Ascending aorta (tissue), 2 donors: ENCODE results near the gene SH3PXD2A. TPM values are rescaled to one million over a fixed set of nuclear protein-coding genes. Genes with fewer than 3 reads are reported as not detected.
A peak's percentile ranks its signal among the peaks of the same experiment; 100 is the strongest.

ENCODE experiments used
- DNase-seq, 2 donors: peaks; one replicate each; pipeline ENCODE4 v3.0.0-alpha.2; 2019; ENCODE audit warnings: low spot score in 2 of 2
- H3K27ac ChIP-seq, 2 donors: fragments of 200-600 bp; sonication (generic); one replicate each; pipeline ENCODE4 v1.5.1; 2016 to 2017; ENCODE audit warnings: mild to moderate bottlenecking in 1 of 2
- H3K27me3 ChIP-seq: fragments of 200-600 bp; sonication (generic); one replicate; pipeline ENCODE4 v1.5.1; 2017
- H3K36me3 ChIP-seq, 2 donors: fragments of 200-600 bp; sonication (generic); one replicate each; pipeline ENCODE4 v1.5.1; 2016
- H3K4me1 ChIP-seq, 2 donors: fragments of 200-600 bp; sonication (generic); one replicate each; pipeline ENCODE4 v1.5.1; 2016 to 2017; ENCODE audit warnings: mild to moderate bottlenecking in 1 of 2
- H3K4me3 ChIP-seq, 2 donors: fragments of 200-600 bp; sonication (generic); one replicate each; pipeline ENCODE4 v1.5.1; 2016 to 2017; ENCODE audit warnings: mild to moderate bottlenecking in 1 of 2
- H3K9me3 ChIP-seq, 2 donors: fragments of 200-600 bp; sonication (generic); one replicate each; pipeline ENCODE4 v1.5.1; 2016
- intact Hi-C: fragments of 100-400 bp; cut with DNase I; formaldehyde crosslinking; loops from one replicate; pipeline ENCODE4 v1.15.1; 2023
- total RNA-seq: library from RNA; depleted of rRNA; stranded (reverse); fragments of >200 nt; gene quantifications from one replicate; pipeline ENCODE4 v1.1.0, GENCODE V29; 2016
- TF ChIP-seq, protein P1 (sequence below), 3 experiments: fragments of 200-600 bp in 2 of 3; fragments of 450-650 bp in 1 of 3; sonication (generic) in 2 of 3; IDR thresholded peaks; one replicate each; pipeline ENCODE4 v1.5.1; 2016 to 2019; ENCODE audit warnings: antibody characterized with exemption in 3 of 3, mild to moderate bottlenecking in 1 of 3, moderate library complexity in 1 of 3

The SH3PXD2A gene
- total RNA-seq, 1 donor from 2014 or later = 50.0 TPM

DNA sequence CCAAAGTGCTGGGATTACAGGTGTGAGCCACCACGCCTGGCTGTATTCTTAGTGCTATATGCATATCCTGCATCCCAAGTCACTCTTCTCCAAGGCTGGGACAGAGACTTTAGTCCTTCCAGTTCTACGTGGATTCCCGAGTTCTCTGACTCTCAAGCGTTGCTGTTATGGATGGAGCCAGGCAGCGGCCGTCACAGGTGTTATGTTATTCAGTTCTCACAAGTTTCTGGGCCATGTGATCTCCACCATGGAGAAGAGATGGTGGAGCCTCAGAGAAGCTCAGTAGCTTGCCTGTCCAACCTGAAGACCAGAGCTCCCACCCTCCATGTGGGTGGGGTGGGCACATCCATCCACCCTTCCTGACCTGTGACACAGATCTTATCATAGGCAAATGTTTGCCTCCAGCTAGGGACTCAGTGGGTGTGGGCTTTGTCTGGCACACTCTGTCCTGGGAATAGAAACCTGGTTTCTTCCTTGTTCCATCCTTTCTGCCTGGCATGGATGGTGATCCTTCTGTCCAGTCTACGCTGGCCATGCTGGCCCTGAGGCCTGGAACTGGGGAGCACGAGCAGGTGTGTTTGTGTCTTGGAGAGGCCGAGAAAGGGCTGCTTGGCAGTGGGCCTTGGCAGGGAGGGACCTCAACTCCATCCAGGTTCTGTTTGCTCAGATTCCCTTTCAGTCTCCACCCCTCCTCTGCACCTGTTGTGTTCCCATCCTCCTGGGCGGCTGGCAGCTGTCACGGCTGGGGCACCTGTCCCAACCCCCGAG lies 306.6 kb downstream of the SH3PXD2A start:
- Histone ChIP-seq H3K9me3 (no peaks in the 10 kb centered on the region), H3K27ac (no peak overlapping the region), H3K4me1 (no peaks in the 10 kb centered on the region), H3K27me3 (no peaks in the 10 kb centered on the region), H3K36me3 (no peaks in the 10 kb centered on the region), H3K4me3 (no peak overlapping the region)
- peak in 1 of 2 donors; percentile 50 for DNase-seq
- intact Hi-C loops = no loop called here
- TF ChIP-seq, protein P1, sequence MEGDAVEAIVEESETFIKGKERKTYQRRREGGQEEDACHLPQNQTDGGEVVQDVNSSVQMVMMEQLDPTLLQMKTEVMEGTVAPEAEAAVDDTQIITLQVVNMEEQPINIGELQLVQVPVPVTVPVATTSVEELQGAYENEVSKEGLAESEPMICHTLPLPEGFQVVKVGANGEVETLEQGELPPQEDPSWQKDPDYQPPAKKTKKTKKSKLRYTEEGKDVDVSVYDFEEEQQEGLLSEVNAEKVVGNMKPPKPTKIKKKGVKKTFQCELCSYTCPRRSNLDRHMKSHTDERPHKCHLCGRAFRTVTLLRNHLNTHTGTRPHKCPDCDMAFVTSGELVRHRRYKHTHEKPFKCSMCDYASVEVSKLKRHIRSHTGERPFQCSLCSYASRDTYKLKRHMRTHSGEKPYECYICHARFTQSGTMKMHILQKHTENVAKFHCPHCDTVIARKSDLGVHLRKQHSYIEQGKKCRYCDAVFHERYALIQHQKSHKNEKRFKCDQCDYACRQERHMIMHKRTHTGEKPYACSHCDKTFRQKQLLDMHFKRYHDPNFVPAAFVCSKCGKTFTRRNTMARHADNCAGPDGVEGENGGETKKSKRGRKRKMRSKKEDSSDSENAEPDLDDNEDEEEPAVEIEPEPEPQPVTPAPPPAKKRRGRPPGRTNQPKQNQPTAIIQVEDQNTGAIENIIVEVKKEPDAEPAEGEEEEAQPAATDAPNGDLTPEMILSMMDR (IDR thresholded peaks at IDR 0.05) = no peak

DNA sequence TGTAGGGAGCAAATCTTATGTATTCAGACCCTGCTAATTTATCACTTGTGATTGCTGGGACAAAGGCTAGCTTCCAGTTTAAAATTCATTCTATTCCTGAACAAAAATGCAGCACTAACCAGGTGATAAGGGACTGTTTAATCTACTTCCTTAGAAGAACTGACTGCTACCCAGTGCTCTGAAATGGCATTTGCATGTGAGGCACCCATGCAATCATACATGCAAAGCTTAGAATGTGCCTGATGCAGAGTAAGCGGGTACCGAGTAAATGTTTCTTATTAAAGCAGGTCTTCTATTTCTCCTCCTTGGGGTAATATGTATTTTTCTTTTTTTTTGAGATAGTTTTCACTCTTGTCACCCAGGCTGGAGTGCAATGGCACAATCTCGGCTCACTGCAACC lies 307.4 kb downstream of the SH3PXD2A start:
- Histone ChIP-seq H3K9me3 (no peaks in the 10 kb centered on the region), H3K4me1 (peaks cover 0 to 5% of the 10 kb centered on the region in 2 donors), H3K4me3 (no peak overlapping the region), H3K36me3 (no peaks in the 10 kb centered on the region), H3K27ac (no peak overlapping the region), H3K27me3 (no peaks in the 10 kb centered on the region)
- intact Hi-C loops = no loop called here
- TF ChIP-seq, protein P1 (IDR thresholded peaks at IDR 0.05) = no peak
- DNase-seq = peak in 1 of 2 donors; percentile 5

DNA sequence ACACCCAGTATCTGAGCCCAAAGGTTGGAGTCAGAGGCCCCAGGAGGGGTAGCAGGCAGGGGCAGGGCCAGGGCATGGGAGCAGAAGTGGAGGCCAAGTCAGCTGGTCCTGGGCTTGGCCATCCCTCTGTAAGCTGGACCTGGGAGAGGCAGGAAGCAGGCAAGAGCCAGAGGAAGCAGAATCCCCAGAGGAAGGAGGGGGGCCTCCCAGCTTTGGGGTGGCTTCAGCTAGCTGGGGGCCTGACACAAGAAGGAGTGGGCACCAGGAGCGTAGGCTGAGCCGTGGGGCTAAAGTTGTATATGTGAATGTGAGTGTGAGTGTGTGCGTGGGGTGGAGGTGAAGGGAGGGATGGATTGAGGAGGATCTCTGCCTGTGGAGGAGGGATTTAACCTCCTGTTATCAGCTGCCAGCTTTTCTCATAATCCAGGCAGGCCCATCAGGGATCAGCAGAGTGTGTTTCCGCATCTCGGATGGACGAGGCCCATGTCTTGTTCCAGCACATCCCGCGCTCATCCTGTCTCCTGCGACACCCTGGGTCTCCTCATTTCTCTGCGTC lies 307.9 kb downstream of the SH3PXD2A start:
- Histone ChIP-seq H3K36me3 (no peaks in the 10 kb centered on the region), H3K27me3 (no peaks in the 10 kb centered on the region), H3K4me3 (no peak overlapping the region), H3K9me3 (no peaks in the 10 kb centered on the region), H3K27ac (no peak overlapping the region), H3K4me1 (peaks cover 0 to 8% of the 10 kb centered on the region in 2 donors)
- TF ChIP-seq, protein P1 (IDR thresholded peaks at IDR 0.05) = no peak
- intact Hi-C loops = no loop called here
- peak in 1 of 2 donors; percentile 55 for DNase-seq

DNA sequence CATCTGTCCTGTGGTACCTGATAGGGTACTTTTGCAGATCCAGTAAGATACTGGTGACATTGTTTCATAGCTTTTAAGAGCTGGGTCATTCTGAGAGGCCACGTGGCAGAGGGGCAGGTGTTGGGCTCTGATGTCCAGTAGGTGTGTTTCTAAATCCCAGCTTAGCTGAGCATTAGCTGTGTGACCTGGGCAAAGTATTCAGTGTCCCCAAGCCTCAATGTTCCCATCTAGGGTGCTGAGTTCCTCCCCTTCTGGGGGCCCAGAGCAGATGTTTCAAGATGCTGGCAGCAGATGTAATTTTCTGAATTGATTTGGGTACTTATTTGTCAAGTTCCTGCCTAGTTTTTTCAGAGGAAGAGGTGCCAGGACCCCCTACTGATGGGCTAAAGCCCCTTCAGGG lies 309.0 kb downstream of the SH3PXD2A start:
- Histone ChIP-seq H3K27ac (no peak overlapping the region), H3K27me3 (no peaks in the 10 kb centered on the region), H3K4me1 (peaks cover 0 to 8% of the 10 kb centered on the region in 2 donors), H3K36me3 (no peaks in the 10 kb centered on the region), H3K4me3 (no peak overlapping the region), H3K9me3 (no peaks in the 10 kb centered on the region)
- TF ChIP-seq, protein P1 (IDR thresholded peaks at IDR 0.05) = no peak
- peak in 1 of 2 donors; percentile 21 for DNase-seq
- intact Hi-C loops = no loop called here

DNA sequence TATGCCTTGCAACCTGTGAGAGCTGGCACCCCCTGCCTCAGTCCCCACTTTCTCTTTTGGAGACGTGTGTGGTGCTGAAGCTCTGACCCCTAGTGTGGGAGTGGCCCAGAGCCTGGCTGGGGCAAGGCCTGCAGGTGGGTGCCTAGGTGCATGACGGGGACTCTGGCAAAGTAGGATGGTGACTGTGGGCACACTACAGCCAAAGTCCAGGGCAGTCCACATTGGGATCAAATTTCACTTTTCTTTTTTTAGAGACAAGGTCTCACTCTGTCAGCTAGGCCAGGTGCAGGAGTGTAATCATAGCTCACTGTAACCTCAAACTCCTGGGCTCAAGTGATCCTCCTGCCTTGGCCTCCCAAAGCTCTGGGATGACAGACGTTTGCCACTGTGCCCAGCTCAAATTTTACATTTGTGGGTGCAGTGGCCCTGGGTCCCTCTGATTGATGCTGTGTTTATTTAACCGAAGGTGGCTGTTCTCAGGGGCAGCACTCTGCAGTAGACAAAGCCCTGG lies 309.6 kb downstream of the SH3PXD2A start:
- intact Hi-C loops = no loop called here
- DNase-seq = peak in 1 of 2 donors; percentile 49

More for the DNA sequence above, 309.6 kb downstream of the SH3PXD2A start:
- no peaks in the 10 kb centered on the region for H3K27me3 ChIP-seq
- no peak overlapping the region for H3K27ac ChIP-seq
- TF ChIP-seq, protein P1 (IDR thresholded peaks at IDR 0.05) = no peak
- H3K4me1 ChIP-seq = peaks cover 0 to 8% of the 10 kb centered on the region in 2 donors
- no peaks in the 10 kb centered on the region for H3K36me3 ChIP-seq
- H3K4me3 ChIP-seq = no peak overlapping the region
- H3K9me3 ChIP-seq = no peaks in the 10 kb centered on the region
